Right renal pelvis (tissue), 4 donors: ENCODE data around the gene ATP5F1D. TPM values are rescaled to one million over a fixed set of nuclear protein-coding genes. Genes with fewer than 3 reads are reported as not detected.

Source experiments
- DNase-seq, 4 donors: peaks; one replicate each; pipeline ENCODE4 v3.0.0-alpha.2; 2013; ENCODE audit warnings: low read depth in 4 of 4, low spot score in 3 of 4, missing footprints in 1 of 4
- polyA plus RNA-seq, 4 donors: library from polyadenylated mRNA; unstranded; fragments of 120-200 nt; gene quantifications; one replicate each; pipeline ENCODE4 v1.2.1, GENCODE V29; 2013; ENCODE audit not compliant: insufficient read length in 4 of 4

Gene ATP5F1D
- polyA plus RNA-seq, 4 donors, result 85.5 to 156 (median 99.3) TPM

GRCh38 chr19:1256646-1257474 is 15.3 kb downstream of the ATP5F1D start:
- no peak for DNase-seq

- no peak for DNase-seq
Measured at GRCh38 chr19:1257475-1258162, 16.1 kb downstream of the ATP5F1D start.

- DNase-seq, result no peak
Measured at GRCh38 chr19:1258163-1258492, 16.6 kb downstream of the ATP5F1D start.

DNA sequence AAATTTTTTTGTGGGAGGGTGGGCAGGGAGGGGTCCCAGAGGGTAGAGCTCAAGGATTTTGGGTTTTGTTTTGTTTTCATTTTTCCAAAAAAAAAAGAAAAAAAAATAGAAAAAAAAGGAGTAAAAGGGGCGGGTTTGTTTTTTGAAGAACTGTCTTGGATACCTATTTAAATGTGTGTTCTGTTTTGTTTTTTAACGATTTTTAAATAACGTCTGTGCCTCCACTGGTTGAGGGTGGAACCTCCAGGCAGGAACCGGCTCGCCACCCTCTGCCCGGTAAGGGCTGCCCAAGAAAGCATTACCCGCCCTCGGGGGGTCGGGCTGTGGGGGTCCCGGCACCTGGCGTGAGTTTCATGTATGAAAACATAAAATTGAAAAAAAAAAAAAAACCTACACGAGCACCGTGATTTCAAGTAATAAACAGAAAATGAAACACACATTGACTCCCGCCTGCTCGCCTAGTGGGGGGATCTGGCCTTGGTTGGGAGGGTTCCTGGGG is 17.2 kb downstream of the ATP5F1D start:
- DNase-seq, result no peak

- no peak for DNase-seq
Measured at GRCh38 chr19:1259206-1259875, 17.8 kb downstream of the ATP5F1D start.

DNA sequence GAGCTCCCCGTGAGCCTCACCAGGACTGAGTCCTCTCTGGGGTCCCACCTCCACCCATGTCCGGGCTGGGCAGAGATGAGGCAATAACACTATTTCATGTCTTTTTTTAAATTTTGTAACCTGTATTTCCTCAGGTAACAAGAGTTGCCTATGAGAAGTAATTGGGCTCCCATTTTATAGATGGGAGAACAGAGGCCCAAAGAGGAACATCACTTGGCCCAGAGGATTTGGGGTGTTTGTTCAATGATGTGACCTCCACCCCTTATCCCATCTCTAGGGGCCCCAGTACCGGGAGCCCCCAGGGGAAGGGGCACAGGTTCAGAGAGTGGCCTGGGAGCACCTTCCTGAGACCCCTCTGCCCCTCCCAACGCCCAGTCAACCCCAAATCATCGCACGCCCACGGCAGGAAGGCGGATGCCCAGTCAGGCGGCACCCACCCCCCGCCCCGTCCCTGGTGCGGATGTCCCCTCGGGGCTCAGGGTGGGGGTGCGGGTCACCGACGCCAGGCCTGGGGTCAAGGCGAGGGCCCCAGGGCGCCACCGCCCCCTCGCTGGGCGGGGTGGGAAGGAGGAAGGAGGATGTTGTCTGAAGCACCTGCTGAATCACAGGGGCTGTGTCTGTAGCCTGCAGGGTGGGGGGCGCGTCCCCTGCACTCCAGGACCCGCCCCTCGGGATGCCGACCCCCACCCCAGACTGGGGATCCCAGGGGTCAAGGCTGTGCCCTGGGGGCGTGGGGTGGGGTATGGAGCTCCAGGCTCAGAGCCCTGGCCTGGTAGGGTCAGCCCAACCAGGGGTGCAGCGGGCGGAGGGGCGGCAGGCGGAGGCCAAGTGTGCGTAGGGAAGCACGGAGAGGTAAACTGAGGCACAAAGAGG is 18.6 kb downstream of the ATP5F1D start:
- DNase-seq, result no peak

DNA sequence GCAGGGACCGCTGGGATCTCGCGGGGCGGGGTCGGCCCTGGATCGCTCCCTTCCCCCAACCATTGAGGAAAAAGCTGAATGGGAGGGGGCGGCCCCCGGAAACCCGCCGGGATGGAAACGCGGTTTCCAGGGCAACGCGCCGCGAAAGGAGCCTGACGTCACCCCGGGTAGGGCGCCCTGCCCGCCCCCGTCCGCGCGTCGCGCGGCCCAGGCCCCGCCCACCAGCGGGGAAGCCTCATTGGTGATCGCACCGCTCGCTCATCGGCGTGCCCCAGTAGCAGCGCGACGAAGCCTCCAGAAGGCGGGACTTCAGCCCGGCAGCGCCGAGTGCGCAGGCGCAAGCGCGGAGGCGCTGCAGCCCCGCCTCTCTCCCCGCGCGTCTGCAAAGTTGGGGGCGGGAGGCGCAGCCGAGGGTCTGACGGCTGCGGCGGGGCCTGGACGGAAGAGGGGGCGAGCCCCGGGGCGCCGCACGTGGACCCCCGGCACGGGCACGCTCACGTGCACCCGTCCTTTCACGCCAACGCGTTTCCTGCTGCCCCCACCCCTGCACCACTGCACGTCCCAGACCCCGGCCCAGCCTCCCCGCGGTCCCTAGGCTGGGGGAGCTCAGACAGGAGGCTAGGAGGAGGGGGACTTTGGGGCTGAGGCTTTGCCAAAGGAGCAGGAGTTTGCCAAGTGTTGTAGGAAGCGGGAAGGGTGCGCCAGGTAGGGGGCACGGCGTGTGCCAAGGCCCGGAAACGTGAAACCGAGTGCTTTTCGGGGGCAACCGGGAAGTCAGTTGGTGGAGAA is 19.4 kb downstream of the ATP5F1D start:
- peak; percentile 87 to 94 (median 92) for DNase-seq

DNA sequence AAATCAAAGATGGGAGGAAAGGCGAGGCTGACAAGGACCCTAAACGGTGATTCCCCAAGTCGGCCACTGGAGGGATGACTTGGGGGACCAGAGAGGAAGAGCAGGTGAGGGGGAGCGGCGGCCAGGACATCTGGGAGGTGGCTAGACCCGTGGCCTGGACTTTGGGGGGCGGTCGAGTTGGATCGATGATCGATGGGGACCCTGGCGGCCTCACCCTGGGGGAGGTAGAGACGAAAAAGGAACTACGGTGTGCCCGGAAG is 19.9 kb downstream of the ATP5F1D start:
- DNase-seq, result no peak

DNA sequence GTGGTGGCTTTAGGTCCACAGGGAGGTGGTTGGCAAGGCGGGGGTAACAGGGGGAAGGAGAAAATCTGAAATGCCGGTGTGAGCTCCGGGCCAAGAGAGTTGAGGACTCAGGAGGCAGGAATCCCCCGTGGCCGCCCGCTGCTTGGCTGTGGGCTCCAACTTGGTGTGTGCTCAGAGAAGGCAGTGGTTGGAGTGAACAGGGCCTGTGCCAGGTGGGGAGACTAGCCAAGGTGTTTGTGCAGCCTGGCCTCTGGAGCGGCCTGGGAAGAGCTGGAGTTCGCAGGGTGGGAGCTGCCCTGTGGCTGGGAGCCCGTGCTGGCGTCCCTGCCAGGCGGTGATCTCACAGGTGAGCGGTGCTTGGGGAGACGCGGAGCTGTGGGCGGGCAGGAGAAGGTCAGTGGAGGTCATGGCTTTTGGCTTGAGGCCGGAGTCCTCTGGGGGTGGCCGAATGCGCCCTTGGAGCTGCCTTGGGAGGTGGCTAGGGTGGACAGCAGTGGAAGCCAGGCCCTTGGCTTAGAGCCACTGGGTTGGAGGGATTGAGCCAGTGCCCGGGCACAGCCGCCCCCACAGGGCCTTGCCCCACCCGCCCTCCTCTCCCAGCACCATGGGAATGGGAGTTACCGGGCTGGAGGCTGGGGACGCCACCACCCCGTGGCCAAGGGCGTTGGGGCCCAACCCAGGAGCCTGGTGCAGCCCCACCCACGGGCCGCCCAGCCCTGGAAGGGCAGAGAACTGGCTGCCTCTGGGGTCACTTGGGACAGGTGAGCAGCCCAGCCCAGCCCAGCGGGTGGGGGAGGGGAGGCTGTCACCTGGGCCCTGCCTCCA is 20.5 kb downstream of the ATP5F1D start:
- DNase-seq, result no peak

GRCh38 chr19:1262623-1263123 is 21.1 kb downstream of the ATP5F1D start:
- DNase-seq, result no peak

DNA sequence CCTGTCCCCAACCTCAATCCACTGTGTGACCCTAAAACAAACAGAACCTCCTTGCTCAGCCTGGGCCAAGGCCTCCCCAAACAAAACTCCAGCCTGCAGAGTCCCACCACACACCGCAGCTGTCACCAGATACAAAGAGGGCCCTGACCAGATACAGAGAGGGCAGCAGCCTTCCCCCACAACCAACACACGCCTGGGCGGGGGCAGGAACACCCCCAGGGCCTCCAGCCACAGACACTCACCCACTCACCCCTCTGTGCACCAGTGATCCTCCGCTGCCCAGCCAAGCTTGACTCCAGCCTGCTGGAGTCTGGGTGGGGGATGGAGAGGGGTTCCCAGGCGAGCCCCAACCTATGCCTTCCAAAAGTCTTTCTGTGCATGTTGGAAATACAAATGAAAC is 21.6 kb downstream of the ATP5F1D start:
- DNase-seq, result no peak

GRCh38 chr19:1264801-1265614 is 23.5 kb downstream of the ATP5F1D start:
- DNase-seq, result no peak

- DNase-seq, result no peak
Measured at GRCh38 chr19:1265615-1266128, 24.1 kb downstream of the ATP5F1D start.

GRCh38 chr19:1266129-1266915 is 24.8 kb downstream of the ATP5F1D start:
- no peak for DNase-seq

DNA sequence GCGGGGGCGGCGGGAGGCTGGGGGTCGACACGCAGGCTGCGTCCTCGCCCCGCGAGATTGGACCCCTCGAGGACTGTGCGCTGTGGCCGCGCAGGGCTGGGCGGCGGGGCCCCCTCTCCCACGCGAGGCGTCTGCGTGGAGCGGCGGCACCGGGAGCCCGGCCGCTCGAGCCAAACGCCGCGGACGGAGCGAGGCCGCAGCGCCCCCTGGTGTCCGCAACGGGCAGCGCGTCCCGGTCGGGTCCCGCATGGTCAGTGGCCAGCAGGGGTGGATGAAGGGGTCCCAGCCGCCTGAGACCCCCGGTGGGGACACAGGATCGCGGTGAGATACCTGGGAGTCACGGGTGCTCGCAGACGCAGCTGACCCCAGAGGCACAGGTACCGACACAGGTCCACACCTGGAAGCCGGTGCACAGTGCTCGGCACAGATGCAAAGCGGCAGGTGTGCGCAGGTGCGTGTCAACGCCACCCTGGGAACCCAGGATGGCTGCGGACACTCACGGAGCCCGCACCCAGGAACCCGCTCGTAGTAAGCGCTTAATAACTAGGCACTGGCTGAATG is 25.4 kb downstream of the ATP5F1D start:
- no peak for DNase-seq

- no peak for DNase-seq
Measured at GRCh38 chr19:1267477-1268225, 26.1 kb downstream of the ATP5F1D start.
